Lower leg skin (tissue), 4 donors: ENCODE data around the gene GJA10. TPM values are rescaled to one million over a fixed set of nuclear protein-coding genes. Genes with fewer than 3 reads are reported as not detected.

ENCODE experiments used
- DNase-seq, 2 donors: peaks; one replicate each; pipeline ENCODE4 v3.0.0-alpha.2; 2019; ENCODE audit warnings: low spot score in 2 of 2
- H3K4me3 ChIP-seq: fragments of 200-600 bp; sonication (generic); 2 replicates; pipeline ENCODE4 v1.5.1; 2017; ENCODE audit warnings: mild to moderate bottlenecking, low read depth; ENCODE audit not compliant: poor library complexity, severe bottlenecking
- CTCF ChIP-seq, 3 donors: fragments of 450-650 bp; IDR thresholded peaks; one replicate each; pipeline ENCODE4 v1.5.1; 2016; ENCODE audit warnings: antibody characterized with exemption in 3 of 3, mild to moderate bottlenecking in 3 of 3, moderate library complexity in 2 of 3
- POLR2A ChIP-seq, 2 donors: fragments of 450-650 bp; IDR thresholded peaks; one replicate each; pipeline ENCODE4 v1.6.1; 2016 to 2017; ENCODE audit warnings: antibody characterized with exemption in 2 of 2, mild to moderate bottlenecking in 1 of 2, moderate library complexity in 1 of 2
- WGBS, 2 donors: methylation state at CpG; one replicate each; pipeline ENCODE4 v1.1.5; 2018; 5-methylcytosine and 5-hydroxymethylcytosine counted together
- intact Hi-C: fragments of 100-400 bp; cut with DNase I; formaldehyde crosslinking; loops from one replicate; pipeline ENCODE4 v1.15.0; 2023; ENCODE audit warnings: low total_unique reads
- total RNA-seq, 4 donors: library from RNA; depleted of rRNA; stranded (reverse); fragments of >200 nt; gene quantifications; one replicate each; pipeline ENCODE4 v1.1.0, GENCODE V29; 2016

Gene GJA10
- total RNA-seq, 4 donors from 2014 or later, result not detected

- H3K4me3 ChIP-seq, result no peak overlapping the region
- DNase-seq, result no peak
- intact Hi-C loops, result no loop called here
- 92 to 97% methylated on average over 4 of the region's 4 CpGs for WGBS, 2 donors
- TF ChIP-seq CTCF (IDR thresholded peaks at IDR 0.05), result no peak
- TF ChIP-seq POLR2A (IDR thresholded peaks at IDR 0.05), result no peak
Observed at GRCh38 chr6:89944181-89944755, 50.0 kb downstream of the GJA10 start.

DNA sequence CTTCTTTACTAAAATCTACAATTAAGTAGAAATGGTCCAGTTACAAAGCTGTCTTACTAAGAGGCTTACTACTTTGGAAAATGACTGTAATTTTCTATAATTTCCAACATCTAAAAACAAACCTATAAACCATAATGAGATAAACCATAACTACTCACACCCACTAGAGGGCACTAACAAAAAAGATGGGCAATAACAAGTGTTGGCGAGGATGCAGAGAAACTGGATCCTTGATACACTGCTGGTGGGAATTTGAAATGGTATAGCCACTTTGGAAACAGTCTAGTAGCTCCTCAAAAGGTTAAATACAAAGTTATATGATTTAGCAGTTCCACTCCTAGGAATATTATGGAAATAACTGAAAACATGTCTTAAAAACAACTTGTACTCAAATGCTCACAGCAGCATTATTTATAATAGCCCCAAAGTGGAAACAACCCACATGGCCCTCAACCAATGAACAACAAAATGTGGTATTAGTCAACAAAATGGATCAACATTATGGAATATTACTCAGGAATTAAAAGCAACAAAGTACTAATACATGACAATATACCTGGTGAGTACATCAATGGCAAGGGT is 50.6 kb downstream of the GJA10 start:
- WGBS, 2 donors, result 87 to 95% methylated on average over 1 of the region's 1 CpG
- H3K4me3 ChIP-seq, result no peak overlapping the region
- intact Hi-C loops, result no loop called here
- TF ChIP-seq POLR2A (IDR thresholded peaks at IDR 0.05), result no peak
- no peak for TF ChIP-seq CTCF (IDR thresholded peaks at IDR 0.05)
- no peak for DNase-seq

Other genes starting within 250 kb of the GJA10 start
- gene MDN1, start 74.7 kb upstream of the GJA10 start, total RNA-seq, result 10 to 100 TPM; 14.5 to 38.6 (median 27.8) TPM
- 10 to 100 TPM in 2 of 4 donors, 1 to 10 TPM in 2; 8.4 to 12.9 (median 10.1) TPM for gene CASP8AP2, start 64.6 kb upstream of the GJA10 start, total RNA-seq